GM19099 (cell line): ENCODE measurements around the gene GFAP.
A peak's percentile ranks its signal among the peaks of the same experiment; 100 is the strongest.

ENCODE experiments used
- POLR2A ChIP-seq: IDR thresholded peaks from 3 replicates; pipeline ENCODE4 v1.6.1; 2011; ENCODE audit warnings: low read depth; ENCODE audit not compliant: insufficient read length; ENCODE audit errors: extremely low read depth

GFAP gene

GRCh38 chr17:44915321-44915726 lies at the start of gene GFAP:
TSS of gene GFAP (minus strand) at chr17:44915500. CDS start at chr17:44915486, 14 bp downstream.
- no peak for TF ChIP-seq POLR2A

- TF ChIP-seq POLR2A: no peak
Observed at GRCh38 chr17:44961921-44962350, 46.6 kb upstream of the GFAP start.

- TF ChIP-seq POLR2A: no peak
Observed at GRCh38 chr17:44960691-44961090, 45.4 kb upstream of the GFAP start.

- TF ChIP-seq POLR2A: no peak
Observed at GRCh38 chr17:44959821-44960531, 44.7 kb upstream of the GFAP start.

GRCh38 chr17:44956998-44957981 lies 42.0 kb upstream of the GFAP start:
- no peak for TF ChIP-seq POLR2A

- no peak for TF ChIP-seq POLR2A
Observed at GRCh38 chr17:44955674-44956425, 40.5 kb upstream of the GFAP start.

- no peak for TF ChIP-seq POLR2A
Observed at GRCh38 chr17:44952946-44953475, 37.7 kb upstream of the GFAP start.

GRCh38 chr17:44948315-44948795 lies 33.1 kb upstream of the GFAP start:
- no peak for TF ChIP-seq POLR2A

GRCh38 chr17:44947461-44948314 lies 32.4 kb upstream of the GFAP start, which contains the start of gene KIF18B:
TSS of gene KIF18B (minus strand) at chr17:44947773. CDS start at chr17:44936344, 11,429 bp downstream.
- peak; percentile 92 for TF ChIP-seq POLR2A

- TF ChIP-seq POLR2A: no peak
Observed at GRCh38 chr17:44942456-44942855, 27.2 kb upstream of the GFAP start.

- TF ChIP-seq POLR2A: no peak
Observed at GRCh38 chr17:44941712-44942331, 26.5 kb upstream of the GFAP start.

- TF ChIP-seq POLR2A: no peak
Observed at GRCh38 chr17:44940768-44941167, 25.5 kb upstream of the GFAP start.

GRCh38 chr17:44940317-44940716 lies 25.0 kb upstream of the GFAP start:
- TF ChIP-seq POLR2A: no peak
